ENCODE measurements around the gene ZNF605. TPM values are rescaled to one million over a fixed set of nuclear protein-coding genes. Genes with fewer than 3 reads are reported as not detected.
"Not testable (repeated sequence)": the region's sequence is repeated elsewhere in the genome, so short reads cannot be mapped to it uniquely, and the experiment has no call there.

Gene ZNF605
- total RNA-seq, result 10 to 100 TPM in 1 of 2 donors, 1 to 10 TPM in 1; 3.3 to 11.7 TPM

DNA sequence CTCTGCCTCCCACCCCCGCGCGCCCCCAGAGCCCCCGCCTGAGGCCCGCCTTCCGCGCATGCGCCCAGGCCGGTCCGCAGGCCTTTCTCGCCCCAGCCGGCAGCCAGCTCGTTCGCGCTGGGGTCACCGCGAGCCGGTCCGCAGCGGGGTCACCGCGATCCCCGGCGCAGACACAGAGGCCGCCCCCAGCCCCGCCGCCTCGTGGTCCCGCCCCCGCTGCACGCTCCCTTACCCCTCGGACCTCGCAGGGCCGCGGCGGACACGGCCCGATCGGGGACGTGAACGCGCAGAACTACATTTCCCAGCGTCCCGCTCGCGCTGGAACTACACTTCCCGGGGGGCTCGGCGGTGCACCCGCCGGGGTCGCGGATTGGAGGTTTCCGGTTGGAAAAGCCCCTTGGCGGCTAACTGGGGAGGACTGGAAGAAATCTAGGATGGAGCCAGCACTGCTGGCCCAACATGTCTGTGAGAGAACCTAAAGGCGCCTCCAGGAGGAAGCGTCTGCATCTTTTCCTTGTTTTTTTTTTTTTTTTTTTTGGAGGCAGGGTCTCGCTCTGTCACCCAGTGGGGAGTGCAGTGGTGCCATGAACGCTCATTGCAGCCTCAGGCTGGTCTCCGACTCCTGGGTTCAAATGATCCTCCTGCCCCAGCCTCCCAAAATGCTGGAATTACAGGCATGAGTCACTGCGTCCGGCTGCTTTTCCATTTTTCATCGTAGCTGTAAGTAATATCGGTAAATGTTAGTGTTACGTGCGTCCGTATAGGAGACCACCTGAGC lies at the start of gene ZNF605:
Gene ZNF605, minus strand, starts transcription at position 296 of the 778 bp plus-strand sequence. CDS start 10,671 bp downstream, outside the sequence.
- Histone ChIP-seq H3K4me3 (peak within 1 kb of the TSS; percentile 88 to 90), H3K36me3 (no peaks in the 10 kb centered on the region), H3K27ac (peak within 1 kb of the TSS; percentile 97), H3K4me1 (peaks cover 0 to 19% of the 10 kb centered on the region in 2 donors), H3K27me3 (no peaks in the 10 kb centered on the region), H3K9me3 (peaks cover 0 to 11% of the 10 kb centered on the region in 2 donors)
- TF ChIP-seq, protein P1, sequence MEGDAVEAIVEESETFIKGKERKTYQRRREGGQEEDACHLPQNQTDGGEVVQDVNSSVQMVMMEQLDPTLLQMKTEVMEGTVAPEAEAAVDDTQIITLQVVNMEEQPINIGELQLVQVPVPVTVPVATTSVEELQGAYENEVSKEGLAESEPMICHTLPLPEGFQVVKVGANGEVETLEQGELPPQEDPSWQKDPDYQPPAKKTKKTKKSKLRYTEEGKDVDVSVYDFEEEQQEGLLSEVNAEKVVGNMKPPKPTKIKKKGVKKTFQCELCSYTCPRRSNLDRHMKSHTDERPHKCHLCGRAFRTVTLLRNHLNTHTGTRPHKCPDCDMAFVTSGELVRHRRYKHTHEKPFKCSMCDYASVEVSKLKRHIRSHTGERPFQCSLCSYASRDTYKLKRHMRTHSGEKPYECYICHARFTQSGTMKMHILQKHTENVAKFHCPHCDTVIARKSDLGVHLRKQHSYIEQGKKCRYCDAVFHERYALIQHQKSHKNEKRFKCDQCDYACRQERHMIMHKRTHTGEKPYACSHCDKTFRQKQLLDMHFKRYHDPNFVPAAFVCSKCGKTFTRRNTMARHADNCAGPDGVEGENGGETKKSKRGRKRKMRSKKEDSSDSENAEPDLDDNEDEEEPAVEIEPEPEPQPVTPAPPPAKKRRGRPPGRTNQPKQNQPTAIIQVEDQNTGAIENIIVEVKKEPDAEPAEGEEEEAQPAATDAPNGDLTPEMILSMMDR (IDR thresholded peaks at IDR 0.05), result no peak
- DNase-seq (ENCODE audit: low spot score), result peak; percentile 87

DNA sequence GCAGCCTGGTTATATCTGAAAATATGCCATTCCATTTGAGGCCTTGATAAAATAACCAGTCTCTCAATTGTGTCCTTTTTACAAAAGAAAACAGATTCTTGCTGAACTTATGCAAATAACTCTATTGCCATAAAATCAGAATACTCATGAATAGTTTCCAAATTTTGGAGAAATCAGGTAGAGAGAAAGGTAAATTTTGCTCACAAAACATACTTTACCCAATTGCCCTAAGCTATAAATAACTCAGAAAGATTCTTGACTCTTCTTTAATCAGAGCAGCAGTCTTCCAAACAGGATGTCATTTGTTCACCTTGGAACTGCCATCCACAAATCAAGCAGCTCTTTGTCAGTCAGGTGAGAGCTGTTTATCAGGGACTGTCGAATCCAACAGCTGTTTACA lies 42.6 kb upstream of the ZNF605 start:
- Histone ChIP-seq H3K4me3 (no peak overlapping the region), H3K36me3 (no peaks in the 10 kb centered on the region), H3K27ac (no peak overlapping the region), H3K27me3 (no peaks in the 10 kb centered on the region), H3K9me3 (peaks cover 26 to 98% of the 10 kb centered on the region in 2 donors), H3K4me1 (no peaks in the 10 kb centered on the region)
- TF ChIP-seq, protein P1 (IDR thresholded peaks at IDR 0.05), result no peak
- DNase-seq (ENCODE audit: low spot score), result no peak

DNA sequence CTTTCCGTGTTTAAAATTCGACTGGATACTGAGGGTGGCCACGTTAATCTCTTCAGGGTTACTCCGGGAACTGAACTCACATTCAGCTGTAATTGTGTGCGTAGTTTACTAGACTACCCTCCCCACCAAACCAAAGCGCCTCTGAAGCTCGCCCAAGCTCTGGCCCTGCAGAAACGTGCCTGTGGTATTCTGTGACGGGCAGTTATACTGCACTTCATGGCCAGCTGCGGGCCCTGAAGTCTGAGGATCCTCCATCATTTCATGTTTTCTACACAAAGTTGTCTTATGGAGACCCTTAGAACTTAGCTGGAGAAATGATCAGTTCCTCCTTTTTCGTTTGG lies 30.7 kb upstream of the ZNF605 start:
- TF ChIP-seq, protein P1 (IDR thresholded peaks at IDR 0.05), result no peak
- DNase-seq (ENCODE audit: low spot score), result no peak
- peaks cover 0 to 16% of the 10 kb centered on the region in 2 donors for H3K4me1 ChIP-seq
- peak overlapping the region; percentile 83 to 84 for H3K27ac ChIP-seq
- no peaks in the 10 kb centered on the region for H3K27me3 ChIP-seq
- peaks cover 0 to 31% of the 10 kb centered on the region in 2 donors for H3K9me3 ChIP-seq
- H3K4me3 ChIP-seq, result peak overlapping the region; percentile 74 to 85
- H3K36me3 ChIP-seq, result no peaks in the 10 kb centered on the region

DNA sequence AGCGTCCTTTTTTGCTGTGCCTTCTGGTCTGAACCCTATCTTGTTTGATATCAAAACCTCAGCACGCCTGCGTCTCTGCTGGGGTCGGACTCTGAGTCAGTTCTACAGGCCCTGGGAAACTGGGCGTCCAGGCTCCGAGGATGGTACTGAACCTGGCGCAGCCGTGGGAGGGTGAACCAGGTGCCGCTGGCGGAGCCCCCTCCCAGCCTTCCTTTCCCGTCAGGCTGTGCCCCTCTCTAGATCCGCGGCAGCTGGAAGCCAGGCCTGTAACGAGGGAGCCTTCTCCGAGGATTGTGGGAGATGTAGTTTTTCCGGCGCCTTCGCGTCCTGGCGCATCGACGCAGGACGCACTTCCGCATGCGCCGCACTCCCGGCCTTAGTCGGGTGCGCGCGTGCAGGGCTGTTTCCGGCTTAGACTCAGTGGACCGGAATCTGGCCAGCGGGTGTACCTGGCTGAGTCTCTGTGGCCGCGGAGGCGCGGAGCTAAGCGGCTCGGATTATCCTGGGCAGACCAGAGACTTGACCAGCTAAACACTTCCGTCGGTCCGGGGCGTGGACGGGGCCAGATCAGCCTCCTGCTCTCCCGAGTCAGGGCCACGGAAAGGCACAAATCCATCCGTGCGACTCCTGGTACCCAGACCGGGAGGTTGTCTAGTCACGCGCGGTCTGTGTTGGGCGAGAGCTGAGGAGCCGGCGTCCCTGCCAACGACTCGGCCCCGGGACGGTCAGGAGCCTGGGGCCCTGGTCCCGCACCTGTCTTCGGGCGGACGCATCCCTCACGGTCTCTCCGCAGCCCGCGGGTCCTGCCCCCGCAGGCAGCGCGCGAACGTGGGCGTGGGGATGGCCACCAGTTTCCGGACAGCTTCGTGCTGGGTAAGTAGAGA lies 30.1 kb upstream of the ZNF605 start, which contains the start of gene ZNF26:
Gene ZNF26, plus strand, starts transcription at position 367 of the 884 bp plus-strand sequence. Its CDS starts 474 bp downstream, at position 841.
- Histone ChIP-seq H3K36me3 (no peaks in the 10 kb centered on the region), H3K27ac (peak within 1 kb of the TSS; percentile 83 to 84), H3K9me3 (peaks cover 0 to 25% of the 10 kb centered on the region in 2 donors), H3K27me3 (no peaks in the 10 kb centered on the region), H3K4me3 (peak within 1 kb of the TSS; percentile 74 to 85), H3K4me1 (peaks cover 0 to 16% of the 10 kb centered on the region in 2 donors)
- TF ChIP-seq, protein P1 (IDR thresholded peaks at IDR 0.05), result no peak
- DNase-seq (ENCODE audit: low spot score), result peak; percentile 90

DNA sequence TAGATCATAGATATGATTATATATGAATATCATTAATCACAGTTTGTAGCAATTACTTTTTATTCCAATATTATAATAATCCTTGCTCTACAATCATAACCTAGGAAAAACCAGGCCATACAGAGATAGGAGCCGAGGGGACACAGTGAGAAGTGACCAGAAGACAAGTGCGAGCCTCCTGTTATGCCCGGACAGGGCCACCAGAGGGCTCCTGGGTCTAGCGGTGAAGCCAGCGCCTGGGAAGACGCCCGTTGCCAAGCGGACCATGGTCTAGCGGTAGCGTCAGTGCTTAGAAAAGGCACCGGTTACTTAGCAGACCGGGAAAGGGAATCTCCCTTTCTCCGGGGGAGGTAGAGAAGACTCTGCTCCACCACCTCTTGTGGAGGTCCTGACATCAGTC lies 20.8 kb upstream of the ZNF605 start:
- TF ChIP-seq, protein P1 (IDR thresholded peaks at IDR 0.05), result peak; percentile 19 to 51
- H3K27ac ChIP-seq; H3K36me3 ChIP-seq; H3K9me3 ChIP-seq; DNase-seq (ENCODE audit: low spot score); H3K4me3 ChIP-seq; H3K4me1 ChIP-seq; H3K27me3 ChIP-seq: not testable (repeated sequence)

All from right atrium auricular region (tissue), 2 donors.